ENCODE results near the gene UQCC2. TPM values are rescaled to one million over a fixed set of nuclear protein-coding genes. Genes with fewer than 3 reads are reported as not detected.

UQCC2 gene
- total RNA-seq, 2 donors from 2014 or later, result 45.0 to 81.7 TPM

GRCh38 chr6:33714385-33715040, 3.0 kb upstream of the UQCC2 start:
- intact Hi-C loops (cut with DNase I), result loop anchor here (5.0 kb wide), 1 partner anchor 48 kb away; no protein-coding TSS in a partner anchor
- Histone ChIP-seq H3K9me3 (no peaks in the 10 kb centered on the region), H3K4me1 (peaks cover 7% of the 10 kb centered on the region), H3K27me3 (no peaks in the 10 kb centered on the region), H3K36me3 (no peaks in the 10 kb centered on the region), H3K27ac (no peak overlapping the region), H3K4me3 (no peak overlapping the region), H3K9ac (ENCODE audit: low read depth in 2 of 2, low read length in 2 of 2) (no peak overlapping the region)
- no peak for TF ChIP-seq CTCF (IDR thresholded peaks at IDR 0.05)
- no peak for DNase-seq

- Histone ChIP-seq H3K36me3 (no peaks in the 10 kb centered on the region), H3K4me1 (peaks cover 7% of the 10 kb centered on the region), H3K27me3 (no peaks in the 10 kb centered on the region), H3K4me3 (no peak overlapping the region), H3K27ac (no peak overlapping the region), H3K9ac (ENCODE audit: low read depth in 2 of 2, low read length in 2 of 2) (no peak overlapping the region), H3K9me3 (no peaks in the 10 kb centered on the region)
- intact Hi-C loops (cut with DNase I), result loop anchor here (2.0 to 5.0 kb wide), 2 partner anchors 29 to 49 kb away; no protein-coding TSS in a partner anchor
- no peak for TF ChIP-seq CTCF (IDR thresholded peaks at IDR 0.05)
- DNase-seq, result no peak
Measured at GRCh38 chr6:33713786-33714185, 2.3 kb upstream of the UQCC2 start.

- no peak overlapping the region for H3K27ac ChIP-seq
- intact Hi-C loops (cut with DNase I), result loop anchor here (2.0 to 5.0 kb wide), 2 partner anchors 30 to 49 kb away; no protein-coding TSS in a partner anchor
- peaks cover 7% of the 10 kb centered on the region for H3K4me1 ChIP-seq
- TF ChIP-seq CTCF (IDR thresholded peaks at IDR 0.05), result no peak
- no peak for DNase-seq
- no peaks in the 10 kb centered on the region for H3K36me3 ChIP-seq
- H3K9ac ChIP-seq (ENCODE audit: low read depth in 2 of 2, low read length in 2 of 2), result no peak overlapping the region
- H3K9me3 ChIP-seq, result no peaks in the 10 kb centered on the region
- H3K4me3 ChIP-seq, result no peak overlapping the region
- H3K27me3 ChIP-seq, result no peaks in the 10 kb centered on the region
Measured at GRCh38 chr6:33712914-33713313, 1.4 kb upstream of the UQCC2 start.

- H3K36me3 ChIP-seq, result no peaks in the 10 kb centered on the region
- peak overlapping the region; percentile 68 for H3K4me3 ChIP-seq
- peak overlapping the region; percentile 15 to 72 for H3K9ac ChIP-seq (ENCODE audit: low read depth in 2 of 2, low read length in 2 of 2)
- peaks cover 7% of the 10 kb centered on the region for H3K4me1 ChIP-seq
- no peak for TF ChIP-seq CTCF (IDR thresholded peaks at IDR 0.05)
- no peaks in the 10 kb centered on the region for H3K27me3 ChIP-seq
- peak overlapping the region; percentile 80 for H3K27ac ChIP-seq
- intact Hi-C loops (cut with DNase I), result loop anchor here (5.0 kb wide), 1 partner anchor 52 kb away; no protein-coding TSS in a partner anchor
- H3K9me3 ChIP-seq, result no peaks in the 10 kb centered on the region
- DNase-seq, result no peak
Measured at GRCh38 chr6:33710296-33711121, 991 bp downstream of the UQCC2 start.

GRCh38 chr6:33709605-33710295, 1.8 kb downstream of the UQCC2 start:
- Histone ChIP-seq H3K36me3 (no peaks in the 10 kb centered on the region), H3K4me3 (no peak overlapping the region), H3K27ac (no peak overlapping the region), H3K9me3 (no peaks in the 10 kb centered on the region), H3K4me1 (peaks cover 7% of the 10 kb centered on the region), H3K27me3 (no peaks in the 10 kb centered on the region), H3K9ac (ENCODE audit: low read depth in 2 of 2, low read length in 2 of 2) (no peak overlapping the region)
- no peak for TF ChIP-seq CTCF (IDR thresholded peaks at IDR 0.05)
- intact Hi-C loops (cut with DNase I), result loop anchor here (5.0 kb wide), 1 partner anchor 53 kb away; no protein-coding TSS in a partner anchor
- DNase-seq, result no peak

Data from colonic mucosa (tissue), 4 donors.